ENCODE data around the gene FJX1. TPM values are rescaled to one million over a fixed set of nuclear protein-coding genes. Genes with fewer than 3 reads are reported as not detected.
A peak's percentile ranks its signal among the peaks of the same experiment; 100 is the strongest.
"Not testable (repeated sequence)": the region's sequence is repeated elsewhere in the genome, so short reads cannot be mapped to it uniquely, and the experiment has no call there.

The FJX1 gene
- polyA plus RNA-seq, 4 donors, result 7.2 to 19.1 (median 16.7) TPM

- no peak for DNase-seq (ENCODE audit: low read depth in 4 of 4, low spot score in 3 of 4)
These were observed 11.3 kb downstream of the FJX1 start for GRCh38 chr11:35629511-35629910.

GRCh38 chr11:35629914-35630313, 11.7 kb downstream of the FJX1 start:
- no peak for DNase-seq (ENCODE audit: low read depth in 4 of 4, low spot score in 3 of 4)

DNA sequence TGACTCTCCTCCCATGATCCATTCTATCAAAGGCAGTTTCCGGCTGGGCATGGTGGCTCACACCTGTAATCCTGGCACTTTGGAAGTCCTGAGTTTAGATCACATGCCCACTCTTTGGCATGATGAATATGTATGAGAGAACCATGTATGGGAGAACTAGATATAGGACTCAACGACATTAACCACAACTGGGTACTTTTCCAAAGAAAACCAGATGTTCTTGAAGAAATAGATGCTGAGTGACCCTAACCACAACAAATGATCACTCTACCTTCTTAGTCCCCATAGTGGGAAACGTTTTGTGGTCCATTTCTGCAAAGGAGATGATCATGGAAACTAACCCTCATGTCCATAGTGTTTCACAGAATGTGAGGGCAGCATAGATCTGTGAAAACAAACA, 13.6 kb downstream of the FJX1 start:
- DNase-seq (ENCODE audit: low read depth in 4 of 4, low spot score in 3 of 4), result no peak

DNA sequence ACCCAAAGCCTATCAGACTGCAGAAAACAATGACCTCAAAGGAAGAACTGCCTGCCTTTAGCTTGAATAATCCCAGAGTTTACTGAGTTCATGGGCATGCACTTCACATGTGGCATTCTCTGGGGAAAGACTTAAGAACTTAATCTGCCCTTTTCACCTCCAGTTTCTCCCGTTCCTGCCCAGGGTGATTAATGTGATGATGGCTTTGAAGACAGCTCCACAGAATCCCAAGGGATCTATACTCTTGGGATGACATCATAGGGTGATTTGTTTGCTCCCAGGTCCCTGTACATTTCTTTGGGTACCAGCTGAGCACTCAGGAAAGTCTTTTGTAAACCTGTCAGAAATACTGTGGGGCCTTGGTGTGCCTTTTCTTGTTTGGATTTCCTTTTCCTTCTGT, 14.0 kb downstream of the FJX1 start:
- no peak for DNase-seq (ENCODE audit: low read depth in 4 of 4, low spot score in 3 of 4)

GRCh38 chr11:35633827-35634423, 15.7 kb downstream of the FJX1 start:
- DNase-seq (ENCODE audit: low read depth in 4 of 4, low spot score in 3 of 4), result no peak

- no peak for DNase-seq (ENCODE audit: low read depth in 4 of 4, low spot score in 3 of 4)
These were observed 17.7 kb downstream of the FJX1 start for GRCh38 chr11:35635933-35636332.

DNA sequence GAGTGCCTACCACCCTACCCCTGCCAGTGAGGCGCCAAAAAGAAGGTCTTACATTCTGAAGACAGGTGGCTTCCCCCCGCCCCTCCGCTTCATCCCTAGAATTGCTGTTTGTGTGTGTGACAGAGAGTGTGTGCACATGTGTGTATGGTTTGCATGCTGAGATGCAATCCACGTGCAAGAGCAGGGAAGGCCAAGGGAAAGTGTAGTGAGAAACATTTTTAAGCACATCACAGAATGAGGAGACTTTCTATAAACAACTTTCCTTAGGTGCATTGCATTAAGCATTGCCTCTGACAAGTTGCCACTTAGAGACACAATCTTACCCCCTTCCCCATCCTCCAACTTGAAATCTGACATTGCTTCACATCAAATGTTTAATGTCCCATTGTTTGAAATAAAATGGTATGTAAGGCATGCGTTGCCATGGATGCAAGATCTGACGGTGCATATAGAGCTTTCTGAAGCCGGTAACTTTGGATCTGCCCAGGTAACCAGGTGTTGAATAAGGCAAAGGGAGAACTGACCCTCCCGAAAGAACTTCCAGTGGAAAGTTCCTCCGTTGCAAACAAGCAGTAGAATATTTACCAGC, 21.4 kb downstream of the FJX1 start:
- no peak for DNase-seq (ENCODE audit: low read depth in 4 of 4, low spot score in 3 of 4)

- DNase-seq (ENCODE audit: low read depth in 4 of 4, low spot score in 3 of 4), result no peak
These were observed 23.1 kb downstream of the FJX1 start for GRCh38 chr11:35641171-35641897.

DNA sequence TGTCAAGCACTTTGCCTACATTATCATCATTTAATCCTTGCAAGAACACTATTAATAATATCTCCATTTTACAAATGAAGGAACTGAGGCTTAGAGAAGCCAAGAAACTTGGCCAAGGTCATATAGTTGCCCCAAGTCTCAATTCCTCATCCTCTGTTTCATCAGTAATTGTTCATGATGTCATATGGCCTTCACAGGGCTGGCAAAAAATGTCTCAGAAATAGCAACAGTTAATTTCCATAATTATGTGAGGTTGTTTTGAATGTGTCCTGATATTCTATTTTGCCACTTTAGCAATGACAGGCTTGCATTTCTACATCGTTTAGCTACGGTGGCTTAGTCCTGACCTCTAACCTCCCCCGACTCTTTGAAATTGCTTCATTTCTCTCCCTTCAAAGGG, 23.7 kb downstream of the FJX1 start:
- DNase-seq (ENCODE audit: low read depth in 4 of 4, low spot score in 3 of 4), result no peak

DNA sequence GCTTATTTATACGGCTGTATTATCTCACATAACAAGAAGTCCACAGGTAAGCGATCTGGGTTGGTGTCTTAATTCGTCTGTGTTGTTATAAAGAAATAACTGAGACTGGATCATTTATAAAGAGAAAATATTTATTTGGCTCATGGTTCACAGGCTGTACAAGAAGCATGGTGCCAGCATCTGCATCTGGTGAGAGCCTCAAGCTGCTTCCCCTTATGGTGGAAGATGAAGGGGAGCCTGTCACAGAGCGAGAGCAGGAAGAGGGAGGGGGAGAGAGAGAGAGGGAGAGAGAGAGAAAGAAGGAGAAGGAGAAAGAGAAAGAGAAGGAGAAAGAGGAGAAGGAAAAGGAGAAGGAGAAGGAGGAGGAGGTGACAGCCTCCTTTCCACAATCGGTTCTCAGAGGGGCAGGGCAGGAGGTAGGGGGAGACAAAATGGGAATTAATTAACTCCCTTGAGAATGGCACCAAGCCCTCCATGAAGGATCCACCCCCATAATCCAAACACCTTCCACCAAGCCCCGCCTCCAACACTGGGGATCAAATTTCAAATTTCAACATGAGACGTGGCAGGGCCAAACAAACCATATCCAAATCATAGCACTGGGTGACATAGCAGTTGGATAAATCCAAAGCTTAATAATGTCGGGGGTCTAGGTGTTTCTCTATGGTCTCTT, 29.3 kb downstream of the FJX1 start:
- DNase-seq (ENCODE audit: low read depth in 4 of 4, low spot score in 3 of 4), result no peak

- no peak for DNase-seq (ENCODE audit: low read depth in 4 of 4, low spot score in 3 of 4)
These were observed 31.7 kb downstream of the FJX1 start for GRCh38 chr11:35650006-35650405.

DNA sequence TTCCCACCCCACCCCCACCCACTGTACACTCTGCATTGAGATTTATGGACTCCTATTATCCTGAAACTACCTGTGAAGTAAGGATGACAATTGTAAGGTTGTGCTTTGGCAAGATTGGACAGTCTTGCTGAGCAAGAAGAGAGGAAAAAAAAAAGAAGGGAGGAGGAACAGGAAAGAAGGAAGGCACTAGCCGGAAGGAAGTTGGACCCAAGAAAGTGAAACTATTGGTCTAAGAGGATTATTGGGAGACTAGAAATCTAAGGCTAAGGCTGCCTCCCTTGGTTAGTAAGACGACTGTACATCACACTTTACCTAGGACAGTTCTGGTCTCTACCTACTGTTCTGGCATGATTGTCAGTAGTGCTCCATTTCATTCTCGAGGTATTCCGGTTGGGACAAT, 32.2 kb downstream of the FJX1 start:
- no peak for DNase-seq (ENCODE audit: low read depth in 4 of 4, low spot score in 3 of 4)

DNA sequence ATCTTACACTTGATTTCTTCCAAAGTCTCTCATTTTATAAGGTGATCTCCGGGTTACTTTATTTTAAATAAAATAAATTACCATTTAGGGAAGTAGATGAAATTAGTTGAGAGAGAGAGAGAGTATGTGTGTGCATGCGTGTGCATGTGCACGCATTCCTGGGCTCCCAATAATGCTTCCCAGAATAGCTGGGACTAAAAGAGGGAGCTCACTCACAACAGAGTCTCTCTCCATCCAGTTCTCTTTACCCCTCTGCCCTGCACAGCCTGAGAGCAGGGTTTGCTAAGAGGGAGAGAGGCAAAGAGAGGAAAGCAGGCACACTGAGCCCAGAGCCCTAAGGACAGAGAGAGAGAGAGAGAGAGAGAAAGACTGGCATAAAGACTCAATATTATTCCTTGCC, 33.0 kb downstream of the FJX1 start:
- DNase-seq (ENCODE audit: low read depth in 4 of 4, low spot score in 3 of 4), result no peak

DNA sequence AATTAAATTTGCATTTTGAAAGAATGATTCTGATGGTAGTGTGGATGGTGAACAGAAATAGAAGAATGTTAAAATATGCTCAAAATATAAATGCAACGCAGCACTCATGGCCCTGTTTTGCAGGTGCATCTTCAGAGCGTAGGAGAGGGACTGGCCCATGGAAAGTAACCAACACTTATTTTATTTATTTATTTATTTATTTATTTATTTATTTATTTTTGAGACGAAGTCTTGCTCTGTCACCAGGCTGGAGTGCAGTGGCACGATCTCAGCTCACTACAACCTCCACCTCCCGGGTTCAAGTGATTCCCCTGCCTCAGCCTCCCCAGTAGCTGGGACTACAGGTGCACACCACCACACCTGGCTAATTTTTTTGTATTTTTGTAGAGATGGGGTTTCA, 34.5 kb downstream of the FJX1 start:
- DNase-seq (ENCODE audit: low read depth in 4 of 4, low spot score in 3 of 4), result not testable (repeated sequence)

DNA sequence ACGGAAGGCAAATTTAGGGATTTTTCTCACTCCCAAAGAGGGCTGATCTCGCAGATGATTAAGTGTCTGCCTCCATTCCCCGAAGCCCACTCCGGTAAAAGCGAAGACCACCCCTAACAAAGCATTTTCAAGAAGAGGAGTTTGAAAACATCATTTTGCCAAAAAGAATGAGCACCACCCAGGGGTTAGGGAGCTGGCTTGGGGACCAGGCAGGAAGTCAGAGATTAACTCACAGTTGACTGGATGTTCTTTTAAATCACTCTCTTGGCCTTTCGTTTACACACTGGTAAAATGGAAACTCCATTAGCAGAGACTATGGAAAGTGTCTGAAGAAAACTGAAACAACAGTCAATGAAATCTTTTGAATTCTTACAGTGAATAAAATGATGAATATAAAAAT, 36.5 kb downstream of the FJX1 start:
- no peak for DNase-seq (ENCODE audit: low read depth in 4 of 4, low spot score in 3 of 4)

DNA sequence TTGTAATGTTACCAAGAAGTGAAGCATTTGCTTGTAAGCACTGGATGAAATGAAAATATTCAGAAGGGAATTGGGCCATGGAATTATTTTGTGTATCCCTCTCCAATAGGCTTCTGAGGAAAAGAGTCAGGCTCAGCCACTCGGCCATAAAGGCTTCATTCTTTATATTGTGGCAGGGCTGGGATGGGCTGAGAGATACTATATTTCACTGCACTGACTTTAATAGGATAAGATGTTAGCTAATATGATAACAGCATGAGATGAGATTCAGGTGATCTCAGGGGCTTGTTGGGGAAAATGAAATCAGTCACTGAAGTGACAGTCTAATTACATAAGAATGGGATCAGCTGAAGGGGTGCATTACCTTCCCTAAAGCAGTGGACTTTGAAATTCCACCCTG, 37.0 kb downstream of the FJX1 start:
- DNase-seq (ENCODE audit: low read depth in 4 of 4, low spot score in 3 of 4), result no peak

GRCh38 chr11:35655856-35656255, 37.6 kb downstream of the FJX1 start:
- no peak for DNase-seq (ENCODE audit: low read depth in 4 of 4, low spot score in 3 of 4)

DNA sequence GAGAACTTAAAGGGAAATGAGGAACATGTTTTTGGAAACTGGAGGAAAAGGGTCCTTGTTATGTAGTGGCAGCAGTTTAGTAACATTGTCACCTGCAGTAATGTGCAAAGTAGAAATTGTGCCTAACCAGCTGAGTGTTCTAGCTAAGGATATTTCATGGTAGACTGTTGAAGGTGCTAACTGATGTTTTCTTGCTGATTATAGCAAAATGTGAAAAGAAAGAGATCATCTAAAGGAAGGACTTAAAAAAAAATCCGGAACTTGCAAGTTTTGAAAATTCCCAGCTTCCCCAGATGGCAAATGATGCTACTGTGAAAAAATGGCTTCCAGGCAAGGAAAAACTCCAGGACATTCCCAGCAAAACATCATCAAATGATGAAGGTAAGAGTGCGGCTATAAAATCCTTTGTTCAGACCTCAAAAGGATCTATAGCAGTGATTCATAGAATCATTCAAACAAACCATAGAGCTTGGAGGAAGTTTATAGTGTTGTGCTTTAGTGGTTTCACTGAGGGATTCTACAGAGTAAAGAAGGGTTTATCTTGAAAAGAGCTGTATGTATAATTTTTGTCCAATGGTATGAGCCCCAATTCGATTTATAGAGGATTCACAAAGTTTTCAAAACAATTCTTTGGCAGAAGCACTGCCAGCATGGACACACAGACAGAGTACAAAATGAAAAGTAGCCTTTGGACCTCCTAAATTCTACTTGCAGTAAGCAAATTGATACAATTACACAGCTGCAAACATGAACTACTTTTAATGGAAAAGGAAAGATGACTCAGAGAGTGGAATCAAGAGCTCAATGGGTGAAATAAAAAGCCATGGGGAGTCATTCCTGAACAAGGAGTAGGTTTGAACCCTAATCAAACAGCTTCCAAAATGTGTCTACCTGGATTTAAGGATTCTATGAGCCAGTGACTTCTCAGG, 40.0 kb downstream of the FJX1 start:
- DNase-seq (ENCODE audit: low read depth in 4 of 4, low spot score in 3 of 4), result no peak

DNA sequence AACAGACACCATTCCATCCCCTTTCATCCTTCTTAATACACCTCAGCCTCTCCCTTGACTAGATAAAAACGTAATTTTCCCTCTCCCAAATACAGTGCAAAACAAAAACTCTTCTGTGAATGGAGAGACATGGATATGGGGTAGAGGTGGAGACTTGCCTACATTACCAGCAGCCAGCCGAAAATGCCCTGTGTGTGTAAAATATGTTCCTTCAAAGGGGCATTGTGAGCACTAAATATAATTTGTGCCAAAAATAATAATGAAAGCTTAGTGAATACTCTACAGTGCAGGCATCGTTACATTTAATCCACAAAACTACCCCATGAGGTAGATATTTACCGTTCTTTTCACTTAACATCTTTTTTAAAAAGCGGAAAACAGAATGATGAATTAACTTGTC, 43.3 kb downstream of the FJX1 start:
- no peak for DNase-seq (ENCODE audit: low read depth in 4 of 4, low spot score in 3 of 4)

GRCh38 chr11:35662061-35662648, 43.9 kb downstream of the FJX1 start:
- peak in 1 of 4 donors; percentile 58 for DNase-seq (ENCODE audit: low read depth in 4 of 4, low spot score in 3 of 4)
